Superior temporal gyrus (tissue), 1 donor: Measurements from ENCODE around the gene FAM151A.

Source experiments
- DNase-seq: peaks from one replicate; pipeline ENCODE4 v3.0.0-alpha.2; 2016; ENCODE audit errors: extremely low spot score

FAM151A gene

DNA sequence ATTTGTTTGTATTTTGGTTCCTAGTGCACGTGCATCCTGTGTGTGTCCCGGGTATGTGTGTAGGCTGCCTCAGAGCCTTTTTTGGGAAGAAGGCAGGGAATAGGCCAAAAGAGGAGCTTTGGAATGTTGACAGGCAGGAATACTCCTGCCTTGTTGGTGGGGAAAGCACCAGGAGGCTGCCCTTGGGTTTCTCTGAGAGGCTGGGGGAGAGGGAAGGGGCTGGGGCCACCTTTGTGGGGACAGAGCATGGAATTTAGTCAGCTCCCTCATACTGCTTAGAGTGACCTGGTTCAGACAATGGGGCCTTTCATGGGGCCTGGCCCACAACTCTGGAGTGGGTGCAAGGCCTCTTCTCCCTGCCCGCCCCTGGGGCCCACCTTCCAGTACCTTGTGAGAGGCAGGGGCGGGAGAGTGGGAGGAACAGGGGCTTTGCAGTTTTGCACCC lies 44.0 kb downstream of the FAM151A start:
- no peak for DNase-seq

DNA sequence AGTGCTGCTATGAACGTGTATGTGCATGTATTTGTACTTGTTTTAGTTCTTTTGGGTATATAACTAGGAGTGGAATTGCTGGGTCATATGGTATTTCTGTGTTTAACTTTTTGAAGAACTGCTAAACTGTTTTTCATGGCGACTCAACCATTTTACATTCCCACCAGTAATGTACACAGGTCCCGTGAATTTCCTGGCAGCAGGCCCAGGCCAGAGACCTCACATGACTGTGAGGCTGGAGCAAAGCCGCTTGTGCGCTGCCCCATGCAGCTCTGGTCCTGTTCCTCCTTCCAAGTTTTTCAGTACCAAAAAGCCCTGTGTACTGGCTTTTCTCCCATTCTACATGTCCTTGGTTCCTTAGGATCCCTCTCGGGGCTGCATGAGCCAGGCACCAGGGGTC lies 45.7 kb downstream of the FAM151A start:
- DNase-seq, result no peak

DNA sequence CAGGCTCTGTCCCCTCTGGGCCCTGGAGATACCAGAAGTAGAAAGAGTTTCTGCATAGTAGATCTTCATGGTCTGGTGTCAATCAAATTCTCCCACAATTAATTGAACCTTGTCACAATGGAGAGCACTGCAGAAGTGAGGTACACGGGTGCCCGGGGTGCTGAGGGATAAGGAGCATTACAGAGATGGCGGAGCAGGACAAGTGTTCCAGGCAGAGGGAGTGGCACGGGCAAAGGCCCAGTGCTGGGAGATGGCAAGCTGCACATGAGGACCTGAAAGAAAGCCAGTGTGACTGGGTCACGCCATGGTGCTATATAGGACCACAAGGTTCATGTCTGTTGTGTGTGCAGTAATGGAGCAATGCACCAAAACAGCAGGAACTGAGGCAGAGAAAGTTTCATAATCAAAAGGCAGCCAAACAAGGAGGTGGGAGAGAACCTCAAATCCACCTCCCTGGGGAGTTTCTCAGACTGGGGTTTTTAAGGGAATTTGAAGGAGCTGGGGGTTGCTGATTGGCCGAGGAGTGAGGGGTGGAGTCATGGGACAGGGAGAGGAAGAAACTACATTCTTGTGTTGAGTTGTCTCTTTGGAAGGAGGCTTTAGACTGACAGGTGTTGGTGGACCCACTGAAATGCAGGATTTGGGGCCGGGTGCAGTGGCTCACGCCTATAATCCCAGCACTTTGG lies 47.6 kb downstream of the FAM151A start:
- DNase-seq, result no peak

DNA sequence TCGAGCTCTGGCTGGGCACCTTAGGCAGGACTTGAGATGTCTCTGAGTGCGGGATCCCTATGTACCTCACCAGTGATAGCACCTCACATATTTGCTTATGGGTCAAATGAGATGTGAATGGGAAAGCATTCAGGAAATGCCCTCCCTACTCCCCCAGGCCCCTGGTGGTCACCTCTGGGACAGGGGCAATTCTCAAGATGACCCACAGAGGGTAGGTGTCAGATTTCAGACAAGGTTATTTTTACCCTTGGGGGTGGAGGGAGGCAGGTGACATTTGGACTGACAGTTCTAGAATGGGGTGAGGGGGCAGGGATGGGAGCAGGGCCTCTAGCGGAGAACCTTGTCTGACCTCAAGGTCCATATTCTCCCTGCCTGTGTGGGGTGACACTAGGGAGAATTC lies 48.2 kb downstream of the FAM151A start:
- no peak for DNase-seq

DNA sequence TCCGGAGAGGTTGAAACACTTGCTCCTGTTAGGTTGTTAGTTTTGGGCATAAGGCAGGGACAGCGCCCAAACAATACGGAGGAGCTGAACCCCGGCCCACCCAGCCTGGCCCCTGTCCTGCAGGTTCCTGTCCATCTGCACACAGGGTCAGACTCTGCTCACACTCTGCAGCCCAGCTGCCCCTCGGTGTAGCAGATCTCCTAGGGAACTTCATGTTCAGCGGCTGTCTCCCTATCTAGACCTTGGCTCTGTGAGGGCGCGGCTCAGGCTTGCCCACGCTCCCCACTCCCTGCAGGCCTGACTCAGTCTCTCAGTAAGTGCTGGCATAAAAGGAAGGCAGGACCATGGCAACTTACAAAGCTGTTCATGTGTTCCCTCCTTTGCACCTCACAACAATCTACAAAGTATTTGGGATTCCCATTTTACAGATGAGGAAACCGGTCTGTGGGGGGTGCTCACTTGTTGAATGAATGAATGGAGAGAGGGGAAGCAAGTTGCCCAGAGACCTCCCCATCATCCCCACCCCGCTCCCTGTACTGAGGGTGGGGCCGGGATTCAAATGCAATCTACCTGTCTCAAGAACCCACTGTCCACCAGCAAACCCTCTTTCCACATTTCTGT lies 49.1 kb downstream of the FAM151A start:
- DNase-seq, result no peak

DNA sequence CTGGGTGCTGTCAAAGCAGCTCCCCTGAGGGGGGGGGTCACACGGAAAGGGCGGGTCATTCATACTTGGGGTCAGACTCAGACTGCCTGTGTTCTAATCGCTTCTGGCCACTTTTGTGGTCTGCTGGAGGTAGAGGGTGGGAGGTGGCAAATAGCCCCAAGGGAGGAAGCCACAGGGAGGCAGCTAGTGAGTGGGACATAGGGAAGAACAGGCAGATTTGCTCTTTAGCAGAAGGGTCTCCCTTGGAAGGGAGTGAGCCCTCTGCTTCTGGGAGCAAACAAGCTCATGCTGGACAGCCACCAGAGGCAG lies 50.8 kb downstream of the FAM151A start:
- DNase-seq, result no peak

DNA sequence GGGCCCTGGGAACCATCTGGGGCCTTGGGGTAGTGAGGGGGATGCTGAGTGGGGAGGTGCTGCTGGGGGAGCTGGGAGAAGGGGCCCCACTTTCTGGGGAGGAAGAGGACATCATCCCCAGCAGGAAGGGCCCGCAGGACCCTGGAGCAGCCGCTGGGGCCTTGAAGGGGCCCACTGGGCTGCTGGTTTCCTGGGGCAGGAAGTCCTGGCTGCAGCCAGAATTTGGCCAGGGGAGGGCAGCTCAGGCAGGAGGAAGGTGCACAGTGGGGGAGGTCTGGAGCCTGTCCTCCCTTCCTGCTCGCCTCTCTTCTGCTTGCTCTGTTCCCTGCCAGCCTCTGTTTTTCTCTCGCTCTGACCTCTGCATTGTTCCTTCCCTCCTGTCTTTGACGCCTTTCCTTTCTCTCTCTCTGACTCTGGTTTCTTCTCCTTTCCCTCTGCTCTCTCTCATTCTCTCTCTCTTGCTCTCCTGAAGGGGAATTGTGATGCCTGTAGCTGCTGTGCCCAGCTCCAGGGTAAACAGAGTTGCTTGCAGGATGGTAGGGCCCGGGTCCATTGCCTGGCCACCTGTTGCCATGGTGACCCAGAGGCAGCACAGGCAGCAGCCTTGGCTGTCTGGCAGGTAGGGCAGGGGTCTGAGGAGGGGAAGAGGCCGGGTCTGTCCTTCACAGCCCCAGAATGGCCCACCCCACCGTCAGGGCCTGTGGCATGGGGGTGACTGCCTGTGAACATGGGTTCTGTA lies 51.4 kb downstream of the FAM151A start:
- no peak for DNase-seq

DNA sequence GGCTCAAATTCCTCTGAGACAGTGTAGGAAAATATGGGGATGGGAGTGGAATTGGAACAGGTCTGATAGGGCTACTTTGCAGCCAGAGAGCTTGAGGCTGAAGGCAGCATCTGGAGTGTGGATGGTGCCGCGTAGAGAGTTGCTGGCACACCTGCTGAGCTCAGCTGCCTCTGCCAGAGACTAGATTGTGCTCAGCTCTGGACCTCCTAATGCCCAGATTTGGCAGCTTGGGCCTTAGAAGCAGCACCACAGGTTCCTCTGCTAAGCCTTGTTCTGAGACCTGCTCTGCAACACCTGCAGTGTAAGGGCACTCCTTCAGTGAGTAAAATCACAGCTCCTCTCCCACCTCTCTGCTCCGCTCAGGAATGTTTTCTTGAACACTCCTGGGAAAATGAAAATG lies 52.0 kb downstream of the FAM151A start:
- no peak for DNase-seq

DNA sequence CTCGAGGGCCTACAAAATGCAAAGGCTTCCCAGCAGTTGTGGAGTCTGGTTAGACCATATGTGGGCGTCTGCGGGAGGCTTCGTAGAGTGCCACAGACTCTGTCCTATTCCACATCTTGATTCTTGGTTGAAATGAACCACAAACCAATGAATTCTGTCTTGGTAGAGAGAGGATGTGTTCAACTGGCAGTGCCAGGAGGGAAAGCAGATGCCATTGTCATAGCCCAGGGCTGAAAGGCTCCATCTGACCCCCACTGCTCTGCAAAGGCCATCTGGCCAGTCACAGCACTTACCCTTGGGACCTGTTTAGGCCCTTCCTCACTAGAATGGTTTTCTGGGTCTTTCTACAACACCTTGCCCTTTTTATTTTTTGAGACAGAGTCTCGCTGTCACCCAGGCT lies 53.2 kb downstream of the FAM151A start:
- DNase-seq, result no peak

DNA sequence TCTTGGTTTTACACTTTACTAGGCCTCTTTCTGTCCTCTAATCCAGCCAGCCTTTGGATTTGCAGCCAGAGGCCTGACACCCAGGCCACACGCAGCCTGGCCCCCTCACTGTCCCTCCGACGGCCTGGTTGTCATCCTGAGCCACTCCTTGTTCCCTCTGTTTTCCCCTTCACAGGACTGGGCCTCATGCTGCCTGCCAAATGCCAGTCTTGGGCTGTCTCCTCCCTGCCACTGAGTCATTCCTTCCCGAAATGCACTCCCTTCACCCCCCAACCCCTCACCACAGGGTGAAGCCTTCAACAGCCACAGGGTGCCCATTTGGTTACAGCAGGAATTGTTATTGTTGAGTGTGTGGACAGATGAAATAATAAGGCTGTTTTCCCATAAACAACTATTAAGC lies 54.0 kb downstream of the FAM151A start:
- DNase-seq, result no peak

DNA sequence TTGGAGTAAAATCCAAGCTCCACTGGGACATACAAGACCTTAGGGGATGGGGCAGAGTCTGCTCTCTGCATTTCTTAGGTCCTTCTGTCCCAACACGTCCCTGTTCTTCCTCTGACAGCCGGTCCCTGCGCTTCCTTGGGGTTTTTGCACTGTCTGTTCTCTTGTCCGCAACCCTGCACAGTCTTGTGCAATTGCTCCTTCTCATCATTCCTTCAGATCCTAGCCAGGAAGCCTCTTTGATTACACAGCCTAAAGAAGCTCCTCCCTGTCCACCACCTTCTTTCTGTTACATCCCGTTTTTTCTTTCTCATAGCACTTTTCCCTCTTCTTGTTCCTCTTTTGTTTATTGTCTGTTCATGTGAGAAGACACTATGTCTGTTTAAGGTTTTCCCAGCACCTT lies 55.4 kb downstream of the FAM151A start:
- no peak for DNase-seq

DNA sequence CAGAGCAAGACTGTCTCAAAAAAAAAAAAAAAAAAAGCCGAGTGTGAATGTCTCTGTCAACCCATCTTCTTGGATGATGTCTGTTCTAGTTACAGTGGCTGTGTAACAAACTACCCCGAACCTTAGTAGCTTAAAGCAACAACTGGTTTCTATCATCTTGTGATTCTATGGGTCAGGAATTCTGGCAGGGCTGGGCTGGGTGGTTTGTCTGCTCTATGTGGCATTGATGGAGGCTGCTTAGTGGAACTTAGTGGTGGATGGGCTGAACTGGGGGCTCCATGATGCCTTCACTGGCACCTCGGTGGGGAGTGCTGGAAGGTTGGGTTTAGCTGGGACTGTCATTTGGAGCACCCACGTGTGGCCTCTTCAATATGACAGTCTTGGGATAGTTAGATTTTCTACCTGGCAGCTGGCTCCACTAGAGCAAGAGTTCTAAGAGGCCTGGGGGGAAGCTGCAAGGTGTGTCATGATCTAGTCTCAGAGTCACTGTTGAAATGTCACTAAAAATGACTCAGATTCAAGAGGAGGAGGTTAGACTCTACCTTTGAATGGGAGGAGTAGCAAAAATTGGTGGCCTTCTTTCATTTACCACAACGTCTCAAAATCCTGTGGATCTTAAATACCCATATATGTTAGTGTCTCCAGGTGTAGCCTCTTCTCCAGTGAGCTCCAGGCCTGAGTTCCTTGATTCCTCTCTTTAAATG lies 56.7 kb downstream of the FAM151A start:
- no peak for DNase-seq

DNA sequence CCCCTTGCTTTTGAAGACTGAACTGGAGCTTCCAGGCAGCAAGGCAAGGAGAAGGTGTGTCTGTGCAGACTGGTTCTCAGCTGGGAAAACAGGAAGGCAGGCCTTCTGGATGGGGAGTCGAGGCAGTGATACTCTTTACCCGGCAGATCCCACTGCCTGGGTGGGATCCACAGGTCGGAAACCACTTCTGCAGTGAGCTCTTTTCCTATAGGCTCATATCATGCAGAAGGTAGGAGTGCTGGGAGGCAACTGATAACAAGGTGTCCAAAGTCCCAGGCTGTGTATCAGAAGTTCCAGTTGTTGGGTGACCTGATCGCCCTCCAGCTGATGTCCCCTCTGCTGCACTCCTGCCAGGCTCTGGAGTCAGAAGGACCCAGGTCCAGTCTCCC lies 58.2 kb downstream of the FAM151A start:
- DNase-seq, result no peak

DNA sequence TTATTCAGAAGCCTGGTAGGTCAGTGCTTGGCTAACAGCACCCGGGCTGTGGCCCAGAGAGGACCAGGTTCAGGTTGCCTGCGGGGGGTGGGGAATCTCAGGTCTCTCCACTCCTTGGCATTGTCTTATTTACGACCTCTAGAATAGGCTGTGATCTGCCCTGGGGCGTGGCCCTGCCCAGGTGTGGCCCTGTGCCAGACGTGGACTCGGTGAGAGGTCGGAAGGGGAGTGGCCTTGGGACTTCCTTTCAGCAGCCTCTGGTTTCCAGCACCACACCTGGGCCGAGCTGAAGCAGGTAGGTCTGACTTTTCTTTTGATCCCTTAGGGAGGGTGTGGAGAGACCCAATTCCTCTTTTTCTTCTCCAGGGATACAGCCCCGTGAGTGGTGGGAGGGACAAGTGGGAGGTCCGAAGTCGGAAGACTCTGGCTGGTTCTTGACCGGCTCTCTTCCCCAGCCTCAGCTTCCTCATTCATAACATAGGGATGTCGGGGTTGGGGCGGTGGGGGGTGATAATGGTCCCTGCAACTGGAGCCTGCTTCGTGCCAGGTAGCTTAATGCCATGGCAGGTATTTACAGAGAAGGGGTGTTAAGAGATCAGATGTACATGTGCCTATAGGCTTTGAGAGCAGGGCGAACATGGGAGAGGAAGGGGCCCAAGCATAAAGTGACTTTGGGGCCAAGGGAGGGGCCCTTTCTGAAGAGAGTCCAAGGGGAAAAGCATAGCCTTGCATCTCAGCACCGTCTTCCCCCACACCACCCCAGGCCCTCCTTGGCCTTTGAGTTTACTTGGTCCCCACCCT lies 58.8 kb downstream of the FAM151A start:
- DNase-seq, result no peak

DNA sequence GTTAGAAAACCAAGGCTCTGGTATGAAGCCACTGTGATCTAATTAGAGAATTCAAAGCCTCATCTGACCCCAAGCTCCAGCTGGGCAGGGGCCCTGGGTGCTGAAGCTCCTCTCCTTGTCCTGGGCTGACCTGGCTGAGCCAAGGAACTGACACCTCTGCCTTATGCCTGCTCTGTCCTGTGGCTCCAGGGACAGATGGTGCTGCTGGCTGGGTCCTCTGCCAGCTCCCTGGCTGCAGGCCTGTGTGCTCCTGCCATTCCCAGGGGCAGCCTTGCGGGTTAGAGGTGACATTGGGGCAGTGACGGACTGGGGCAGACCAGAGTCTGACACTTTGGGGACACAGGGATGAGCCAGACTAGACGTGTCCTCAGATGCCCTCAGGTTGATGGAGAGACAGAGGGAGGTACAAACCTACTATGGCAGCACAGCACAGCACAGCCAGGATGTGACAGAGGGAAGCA lies 63.5 kb downstream of the FAM151A start:
- DNase-seq, result no peak
